ENCODE data around the gene GAMT.
"Not testable (repeated sequence)": the region's sequence is repeated elsewhere in the genome, so short reads cannot be mapped to it uniquely, and the experiment has no call there.

GAMT gene

DNA sequence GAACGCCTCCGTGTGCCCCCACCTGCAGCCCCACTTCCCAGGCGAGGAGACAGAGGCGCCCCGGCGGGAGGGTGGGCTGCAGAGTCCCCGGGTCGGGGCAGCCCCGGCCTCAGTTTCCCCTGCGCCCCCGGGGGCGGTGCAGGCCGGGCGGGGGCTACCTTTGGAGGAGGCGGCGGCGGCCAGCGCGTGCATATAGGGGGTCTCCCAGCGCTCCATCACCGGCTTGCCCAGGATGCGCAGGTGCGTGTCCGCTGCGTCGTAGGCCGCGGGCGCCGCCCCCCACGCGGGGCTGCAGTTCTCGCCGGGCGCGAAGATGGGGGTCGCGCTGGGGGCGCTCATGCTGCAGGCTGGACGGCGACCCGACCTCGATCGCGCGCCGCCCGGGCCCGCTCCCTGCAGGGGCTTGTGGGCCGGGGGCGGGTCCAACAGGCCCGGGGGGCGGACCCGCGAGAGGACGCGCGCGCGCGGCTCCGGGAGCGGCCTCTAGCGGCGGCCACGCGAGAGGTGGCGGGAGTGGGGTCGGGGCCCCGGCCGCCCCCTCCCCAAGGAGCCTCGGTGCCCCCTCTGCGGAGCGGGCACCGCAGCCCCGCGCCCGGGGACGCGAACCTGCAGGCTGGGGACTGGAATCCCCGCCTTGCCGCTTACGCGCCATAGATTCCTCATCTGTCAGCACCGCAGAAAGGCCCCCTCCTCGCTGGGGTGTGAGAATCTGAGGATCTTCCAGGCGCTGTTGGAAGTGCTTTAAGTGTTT, at the start of gene GAMT:
Gene GAMT, minus strand, starts transcription at position 405 of the 751 bp plus-strand sequence. Its CDS starts 66 bp downstream, at position 339.
- peak; percentile 59 for DNase-seq (ENCODE audit: low spot score)

DNA sequence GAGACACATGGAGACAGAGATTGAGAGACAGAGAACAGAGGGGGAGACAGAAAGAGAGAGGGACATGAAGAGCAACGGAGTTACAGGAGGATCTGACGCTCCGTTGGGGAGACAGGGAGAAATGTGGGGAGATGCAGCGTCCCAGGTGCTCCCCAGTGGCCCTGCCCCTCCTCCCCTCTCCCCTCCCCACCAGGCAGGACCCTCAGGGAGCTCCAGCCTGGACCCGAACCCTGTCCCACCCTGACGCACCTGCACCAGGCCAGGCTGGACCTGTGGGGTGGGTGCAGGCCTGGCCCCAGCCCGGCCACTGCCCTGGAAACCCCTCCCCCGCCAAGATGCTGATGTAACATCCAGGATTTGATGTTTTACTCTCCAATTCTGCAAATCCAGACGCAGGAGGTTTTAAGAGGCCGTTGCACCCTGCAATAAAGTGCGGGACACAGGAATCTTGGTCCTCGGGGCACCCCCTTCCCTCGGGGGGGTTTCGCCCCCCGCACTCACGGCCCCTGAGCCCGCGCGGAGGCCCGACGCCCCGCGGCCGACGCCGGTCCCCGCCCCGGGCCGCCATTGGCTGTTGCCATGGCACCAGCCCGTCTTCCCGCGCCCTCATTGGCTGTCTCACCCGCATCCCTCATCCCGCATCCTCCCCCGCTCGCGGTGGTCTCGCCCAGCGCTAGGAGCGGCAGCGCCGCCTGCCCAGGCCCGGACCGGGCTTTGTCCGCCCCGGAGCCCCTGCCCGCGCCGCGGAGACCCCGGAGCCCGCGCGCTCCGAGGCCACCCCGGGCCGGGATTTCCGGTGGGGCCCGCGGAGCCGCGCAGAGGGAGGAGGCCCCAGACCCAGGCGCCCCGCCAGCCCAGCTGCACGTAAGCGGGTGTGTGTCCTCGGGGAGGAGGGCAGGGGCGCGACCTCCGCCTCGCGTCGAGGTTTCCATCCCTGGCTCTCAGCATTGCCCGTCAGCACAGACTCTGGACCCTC, 48.4 kb upstream of the GAMT start, which contains the start of gene APC2:
Gene APC2, plus strand, starts transcription at position 655 of the 976 bp plus-strand sequence. CDS start 2,881 bp downstream, outside the sequence.
- DNase-seq (ENCODE audit: low spot score): no peak

DNA sequence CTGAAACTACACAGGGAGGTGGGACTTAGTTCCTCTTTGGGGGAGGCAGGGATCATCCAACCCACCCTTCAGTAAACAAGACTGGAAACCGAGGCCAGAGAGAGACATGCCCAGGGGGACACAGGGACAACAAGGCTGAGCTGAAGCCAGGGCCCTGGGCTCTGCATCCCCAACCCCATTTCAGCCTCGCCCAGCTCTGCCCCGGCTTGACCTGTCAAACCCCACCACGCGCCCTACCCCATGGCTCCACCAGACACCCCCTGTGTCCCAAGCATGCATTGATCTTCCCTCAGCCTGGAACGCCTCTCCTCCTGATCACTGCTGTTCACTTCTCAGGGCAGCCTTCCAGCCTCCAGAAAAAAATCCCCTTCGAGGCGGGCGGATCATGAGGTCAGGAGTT, 46.6 kb upstream of the GAMT start:
- DNase-seq (ENCODE audit: low spot score): no peak

DNA sequence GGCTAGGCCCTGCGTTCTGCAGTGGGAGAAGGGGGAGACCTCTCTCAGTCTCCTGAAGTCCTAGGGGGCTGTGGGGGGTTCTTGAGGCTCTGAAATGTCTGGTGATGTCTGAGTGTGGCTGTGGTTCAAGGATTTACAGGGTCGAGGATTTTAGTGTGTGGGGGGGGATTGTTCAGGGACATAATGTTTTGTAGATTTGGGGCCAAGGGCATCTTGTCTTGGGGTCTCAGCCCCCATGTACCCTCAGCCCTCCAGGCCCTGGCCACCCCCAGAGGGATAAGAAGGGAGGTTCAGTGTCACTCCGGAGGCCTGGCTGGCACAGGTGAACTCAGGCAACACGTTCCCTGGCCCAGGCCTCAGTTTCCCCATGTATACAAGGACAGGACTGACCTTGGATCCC, 46.2 kb upstream of the GAMT start:
- DNase-seq (ENCODE audit: low spot score): no peak

DNA sequence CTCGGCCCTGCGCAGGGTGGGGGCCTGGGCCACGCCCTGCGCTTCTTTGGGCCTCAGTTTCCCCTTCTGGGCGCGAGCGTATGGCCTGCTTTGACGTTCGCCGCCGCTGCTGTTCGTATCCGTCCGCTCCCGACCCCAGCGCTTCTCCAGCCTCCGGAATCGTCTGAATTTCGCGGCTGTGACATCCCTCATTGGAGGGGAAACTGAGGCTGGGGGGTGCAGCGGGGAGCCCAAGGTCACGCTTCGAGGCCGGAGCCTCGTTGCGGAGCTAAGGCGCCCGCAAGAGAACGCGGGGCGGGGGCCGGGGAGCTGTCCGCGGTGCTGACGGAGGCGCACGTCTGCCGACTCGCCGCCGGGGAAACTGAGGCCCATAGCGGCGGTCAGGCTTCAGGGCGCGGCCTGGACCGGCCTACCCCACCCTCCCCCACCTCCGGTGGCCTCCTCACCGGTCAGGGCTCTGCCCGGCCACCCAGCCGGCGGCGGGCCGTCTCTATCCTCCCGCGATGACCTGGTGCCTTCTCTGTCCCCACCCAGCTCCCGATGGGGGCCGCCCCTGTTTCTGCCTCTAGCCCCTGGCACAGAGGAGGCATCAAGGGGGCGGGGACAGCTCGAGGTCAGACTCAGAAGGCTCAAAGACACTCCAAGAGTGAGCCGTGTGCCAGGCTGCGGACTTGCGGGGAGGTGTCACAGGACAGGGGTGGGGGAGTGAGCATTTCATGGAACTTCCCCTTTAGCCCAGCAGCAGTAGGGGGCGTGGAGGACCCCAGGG, 45.6 kb upstream of the GAMT start:
- DNase-seq (ENCODE audit: low spot score): no peak

DNA sequence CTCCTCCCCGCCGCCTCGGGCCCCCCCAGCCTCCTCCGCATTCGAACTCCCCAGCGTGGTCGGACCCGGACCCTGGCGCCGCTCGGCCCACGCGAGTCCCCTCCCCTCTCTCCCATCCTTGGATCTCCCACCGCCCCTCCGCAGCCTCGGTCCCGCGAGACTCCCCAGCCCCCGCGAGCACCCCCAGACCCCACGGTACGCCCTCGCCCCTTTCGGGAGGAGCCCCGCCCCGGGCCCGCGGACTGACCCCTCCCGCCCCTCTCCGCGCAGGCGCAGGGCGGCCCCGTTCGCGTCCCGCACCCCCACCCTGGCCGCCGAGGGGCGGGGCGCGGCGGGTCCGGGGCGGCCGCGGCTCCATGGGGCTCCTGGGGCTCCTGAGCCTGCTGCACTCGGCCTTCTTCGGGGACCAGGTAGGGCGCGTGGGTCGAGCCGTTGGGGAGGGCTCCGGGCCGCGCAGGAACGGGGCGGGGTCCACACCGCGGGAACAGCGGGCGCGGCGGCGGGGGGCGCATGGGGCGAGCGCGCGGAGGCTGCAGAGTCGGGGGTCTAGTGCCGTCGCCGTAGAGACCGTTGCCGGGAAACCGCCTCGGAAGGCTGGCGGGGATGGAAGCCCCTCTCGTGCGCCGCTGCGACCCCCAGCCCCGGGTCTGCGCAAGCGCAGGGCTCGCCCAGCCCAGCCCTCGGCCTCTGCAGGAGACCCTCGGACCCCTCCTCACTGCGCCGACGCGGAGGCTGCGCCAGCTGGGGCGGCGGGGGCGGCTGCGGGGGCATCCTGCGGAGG, 44.8 kb upstream of the GAMT start:
- no peak for DNase-seq (ENCODE audit: low spot score)

DNA sequence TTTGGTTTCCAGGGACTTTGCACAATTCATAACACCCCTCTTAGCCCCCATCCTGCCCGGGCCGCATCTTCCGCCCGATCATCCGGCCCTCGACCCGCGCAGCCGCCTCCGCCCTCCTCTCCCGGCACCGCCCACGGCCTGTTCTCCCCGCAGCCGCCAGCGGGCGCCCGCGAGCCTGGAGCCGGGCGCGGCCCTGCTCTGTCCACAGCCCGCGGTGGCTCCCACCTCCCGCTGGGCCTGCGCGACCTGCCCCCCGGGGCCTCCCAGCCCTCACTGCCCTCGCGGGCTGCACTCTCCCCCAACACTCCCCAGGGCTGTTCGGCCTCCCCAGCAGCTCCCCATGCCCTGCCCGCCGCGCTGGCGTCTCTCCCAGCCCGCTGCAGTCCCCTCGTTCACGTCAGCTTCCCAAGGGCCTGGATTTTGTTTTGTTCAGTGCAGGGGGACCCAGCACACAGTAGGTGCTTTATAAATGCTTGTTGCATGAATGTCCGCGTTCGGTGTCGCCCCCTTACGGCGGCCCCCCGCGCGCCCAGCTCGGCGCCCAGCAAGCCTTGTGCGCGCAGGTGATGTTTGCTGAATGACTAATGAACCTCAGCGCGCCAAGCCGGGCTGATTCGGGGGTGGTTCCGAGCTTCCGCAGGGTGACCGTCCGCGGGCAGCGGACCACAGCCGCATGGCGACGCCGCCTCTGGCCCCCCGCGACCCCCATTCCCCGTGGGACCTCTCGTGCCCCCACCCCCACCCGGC, 44.0 kb upstream of the GAMT start:
- peak; percentile 68 for DNase-seq (ENCODE audit: low spot score)

DNA sequence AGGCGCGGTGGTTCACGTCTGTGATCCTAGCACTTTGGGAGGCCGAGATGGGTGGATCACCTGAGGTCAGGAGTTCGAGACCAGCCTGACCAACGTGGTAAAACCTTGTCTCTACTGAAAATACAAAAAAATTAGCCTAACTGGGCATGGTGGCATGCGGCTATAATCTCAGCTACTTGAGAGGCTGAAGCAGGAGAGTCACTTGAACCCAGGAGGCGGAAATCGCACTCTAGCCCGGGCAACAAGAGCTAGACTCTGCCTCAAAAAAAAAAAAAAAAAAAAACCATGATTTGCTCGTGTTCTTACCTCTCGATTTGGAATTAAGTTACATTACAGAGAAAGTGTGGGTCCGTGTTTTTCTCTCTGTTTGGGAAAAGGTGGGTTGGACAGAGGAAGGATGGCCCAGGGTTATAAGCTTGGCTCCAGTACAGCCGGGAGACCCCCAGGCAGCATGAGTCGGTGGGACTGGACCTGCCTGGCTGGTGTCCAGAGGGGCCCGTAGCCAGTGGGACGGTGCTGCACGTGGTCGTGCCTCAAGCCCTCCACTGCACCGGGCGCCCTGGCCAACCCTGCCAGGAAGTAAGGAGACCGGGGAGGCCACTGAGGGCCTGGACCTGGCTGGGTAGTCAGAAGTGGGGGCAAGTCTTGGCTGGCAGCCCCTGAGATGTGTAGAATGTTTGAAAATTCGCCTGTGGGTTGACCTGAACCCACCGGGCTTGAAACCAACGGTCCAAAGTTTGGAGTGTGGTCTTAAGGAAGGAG, 40.5 kb upstream of the GAMT start:
- no peak for DNase-seq (ENCODE audit: low spot score)

DNA sequence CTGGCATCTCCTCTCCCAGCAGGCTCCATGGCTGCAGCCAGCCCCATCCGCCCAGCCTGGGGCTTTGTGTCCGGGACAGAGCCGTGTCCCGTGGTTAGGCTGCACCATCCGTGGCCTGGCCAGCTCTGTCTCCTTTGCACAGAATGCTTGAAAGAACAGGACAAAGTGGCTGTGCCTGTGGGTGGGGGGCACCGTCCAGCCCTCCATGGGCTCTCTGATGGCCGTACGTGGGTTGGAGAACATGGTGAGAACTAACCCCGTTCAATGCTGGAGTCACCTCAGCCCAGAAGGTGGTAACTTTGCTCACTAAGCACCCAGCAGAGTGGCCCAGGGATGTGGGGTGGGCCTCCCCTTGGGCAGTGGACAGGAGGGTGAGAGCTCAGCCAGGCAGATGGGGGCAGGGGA, 39.7 kb upstream of the GAMT start:
- no peak for DNase-seq (ENCODE audit: low spot score)

DNA sequence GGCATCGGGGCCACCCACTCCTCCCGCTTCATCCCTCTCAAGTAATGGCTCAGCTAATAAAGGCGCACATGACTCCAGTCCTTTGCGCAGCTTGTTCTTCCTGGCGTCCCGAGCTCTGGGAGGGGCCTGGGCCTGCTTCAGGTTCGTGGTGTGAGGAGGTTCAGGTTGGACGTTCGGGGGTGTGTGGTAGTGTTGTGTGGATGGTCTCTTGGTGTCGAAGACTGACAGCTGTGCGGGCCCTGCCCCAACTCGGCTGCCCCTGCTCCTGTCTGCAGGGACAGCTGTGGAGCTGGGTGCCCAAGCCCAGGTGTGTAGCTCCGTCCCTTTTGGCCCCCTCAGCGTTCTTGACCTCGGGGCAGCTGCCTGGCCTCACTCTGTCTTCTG, 39.1 kb upstream of the GAMT start:
- DNase-seq (ENCODE audit: low spot score): no peak

DNA sequence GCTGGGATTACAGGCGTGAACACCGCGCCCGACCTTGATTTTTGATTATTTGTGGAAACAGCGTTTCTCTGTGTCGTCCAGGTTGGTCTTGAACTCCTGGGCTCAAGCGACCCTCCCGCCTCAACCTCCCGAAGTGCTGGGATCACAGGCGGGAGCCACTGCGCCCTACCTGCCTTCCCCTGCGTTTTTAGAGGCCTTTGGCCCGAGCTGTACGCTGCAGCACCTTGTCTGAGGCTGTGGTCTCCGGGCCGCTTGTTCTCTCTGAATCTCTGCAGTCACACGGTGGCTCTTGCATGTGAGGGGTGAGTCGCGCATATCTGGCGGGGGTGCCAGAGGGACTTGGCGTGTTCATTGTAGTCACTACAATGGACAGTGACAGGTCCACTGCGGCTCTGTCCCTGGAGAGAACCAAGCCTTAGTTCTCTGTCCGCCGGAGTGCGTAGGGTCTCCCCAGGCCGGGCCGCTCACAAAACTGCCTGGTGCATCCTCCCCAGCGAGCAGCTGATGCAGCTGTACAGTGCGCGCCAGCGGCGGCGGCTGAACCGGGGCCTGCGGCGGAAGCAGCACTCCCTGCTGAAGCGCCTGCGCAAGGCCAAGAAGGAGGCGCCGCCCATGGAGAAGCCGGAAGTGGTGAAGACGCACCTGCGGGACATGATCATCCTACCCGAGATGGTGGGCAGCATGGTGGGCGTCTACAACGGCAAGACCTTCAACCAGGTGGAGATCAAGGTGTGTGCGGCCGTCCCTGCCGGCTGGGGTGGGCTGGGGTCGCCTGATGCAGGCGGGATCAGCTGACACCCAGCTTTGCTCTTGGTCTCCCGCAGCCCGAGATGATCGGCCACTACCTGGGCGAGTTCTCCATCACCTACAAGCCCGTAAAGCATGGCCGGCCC, 38.4 kb upstream of the GAMT start:
- DNase-seq (ENCODE audit: low spot score): not testable (repeated sequence)

DNA sequence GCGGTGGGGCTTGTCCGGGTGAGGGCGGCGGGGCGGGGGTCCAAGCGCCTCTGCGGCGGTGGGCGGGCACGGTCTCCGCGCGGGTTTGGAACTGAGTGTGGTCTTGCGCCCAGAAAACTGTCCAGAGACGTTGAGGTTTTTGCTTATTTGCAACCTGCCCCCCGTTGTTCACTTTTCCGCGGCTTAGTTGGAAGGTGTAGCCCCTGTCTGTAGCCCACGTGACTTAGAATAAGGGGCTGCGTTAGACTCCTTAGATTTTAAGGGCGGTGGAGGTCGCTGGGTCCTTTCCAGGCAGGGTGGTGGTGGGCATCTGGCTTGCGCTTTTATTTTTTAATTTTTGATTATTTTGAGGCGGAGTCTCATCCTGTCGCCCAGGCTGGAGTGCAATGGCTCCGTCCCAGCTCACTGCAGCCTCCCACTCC, 37.6 kb upstream of the GAMT start:
- no peak for DNase-seq (ENCODE audit: low spot score)

DNA sequence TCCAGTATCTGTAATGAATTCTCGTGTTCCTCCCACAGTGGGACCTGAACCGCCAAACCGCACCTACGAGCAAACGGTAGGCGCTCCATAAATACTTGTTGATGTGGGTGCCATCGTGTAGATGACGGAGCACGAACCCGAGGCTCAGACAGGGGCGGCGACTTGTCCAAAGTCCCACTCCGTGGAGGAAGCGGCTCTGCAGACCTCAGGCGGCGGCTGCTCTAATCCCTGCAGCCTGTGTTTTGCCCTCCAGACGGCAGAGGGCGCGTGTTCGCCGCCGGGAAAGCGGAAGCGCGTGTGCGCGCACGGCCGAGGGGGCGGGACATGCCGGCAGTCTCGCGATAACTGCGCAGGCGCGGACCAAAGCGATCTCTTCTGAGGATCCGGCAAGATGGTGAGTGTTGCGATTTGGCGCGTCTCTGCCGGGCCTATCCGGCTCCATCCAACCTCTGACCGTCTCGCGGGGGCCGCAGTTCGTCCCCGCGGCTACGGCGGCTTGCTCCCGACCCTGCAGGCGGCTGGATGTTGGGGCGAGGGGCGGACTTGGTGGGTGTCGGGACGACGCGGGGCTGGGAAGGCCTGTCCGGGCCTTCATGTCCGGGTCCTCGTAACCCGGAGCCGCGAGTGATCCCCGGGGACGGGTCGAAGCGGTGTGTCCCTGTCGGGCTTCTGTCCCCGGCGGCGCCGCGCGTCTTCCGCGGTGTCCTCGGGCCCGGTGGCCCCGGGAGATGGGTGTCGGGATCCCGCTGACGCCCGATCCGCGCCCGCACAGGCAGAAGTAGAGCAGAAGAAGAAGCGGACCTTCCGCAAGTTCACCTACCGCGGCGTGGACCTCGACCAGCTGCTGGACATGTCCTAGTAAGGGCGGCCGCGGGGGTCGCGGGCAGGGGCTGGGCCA, 36.9 kb upstream of the GAMT start, which contains the start of gene RPS15:
Gene RPS15, plus strand, starts transcription at position 362 of the 898 bp plus-strand sequence. Its CDS starts 30 bp downstream, at position 392.
- peak; percentile 96 for DNase-seq (ENCODE audit: low spot score)

DNA sequence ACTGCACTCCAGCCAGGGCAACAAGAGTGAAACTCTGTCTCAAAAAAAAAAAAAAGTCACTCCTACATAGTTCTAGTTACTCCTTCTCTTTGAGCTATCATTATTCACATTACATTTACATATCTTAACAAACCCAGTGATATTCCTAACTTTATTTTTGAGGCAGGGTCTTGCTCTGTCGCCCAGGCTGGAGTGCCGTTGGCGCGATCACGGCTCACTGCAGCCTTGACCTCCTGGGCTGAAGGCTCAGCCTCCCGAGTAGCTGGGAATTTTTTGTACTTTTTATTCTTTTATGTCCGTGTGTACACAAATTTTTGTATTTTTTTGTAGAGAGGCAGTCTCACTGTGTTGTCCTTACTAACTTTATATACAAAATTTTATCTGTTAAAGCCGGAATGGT, 36.3 kb upstream of the GAMT start:
- no peak for DNase-seq (ENCODE audit: low spot score)

DNA sequence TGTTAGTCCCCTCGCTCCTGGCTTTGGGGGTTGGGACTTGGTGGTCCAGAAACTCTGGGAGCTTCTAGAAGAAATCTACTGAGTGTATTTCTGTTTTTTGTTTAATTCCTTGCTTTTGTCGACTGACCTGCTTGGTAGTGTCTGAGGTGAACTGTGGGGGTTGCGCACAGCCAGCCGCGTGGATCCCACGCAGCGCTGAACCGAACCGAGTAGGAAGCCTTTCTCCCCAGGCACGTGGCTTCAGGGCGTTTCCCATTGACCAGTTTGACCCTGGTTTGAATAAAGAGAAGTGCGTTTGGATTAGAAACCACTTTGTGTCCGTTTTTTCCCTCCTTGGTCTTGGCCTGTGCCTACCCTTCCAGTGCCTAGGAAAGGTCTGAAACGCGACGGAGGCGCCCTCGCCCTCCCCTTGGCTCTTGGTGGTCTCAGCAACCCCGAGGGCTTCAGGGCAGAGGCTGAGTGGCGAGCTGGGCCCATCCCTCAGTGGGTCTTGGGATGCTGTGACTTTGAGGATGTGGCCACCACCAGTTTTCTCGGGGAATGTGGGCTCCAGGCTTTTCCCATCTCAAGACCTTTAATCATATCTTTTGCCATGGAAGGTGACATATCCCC, 34.1 kb upstream of the GAMT start:
- no peak for DNase-seq (ENCODE audit: low spot score)

DNA sequence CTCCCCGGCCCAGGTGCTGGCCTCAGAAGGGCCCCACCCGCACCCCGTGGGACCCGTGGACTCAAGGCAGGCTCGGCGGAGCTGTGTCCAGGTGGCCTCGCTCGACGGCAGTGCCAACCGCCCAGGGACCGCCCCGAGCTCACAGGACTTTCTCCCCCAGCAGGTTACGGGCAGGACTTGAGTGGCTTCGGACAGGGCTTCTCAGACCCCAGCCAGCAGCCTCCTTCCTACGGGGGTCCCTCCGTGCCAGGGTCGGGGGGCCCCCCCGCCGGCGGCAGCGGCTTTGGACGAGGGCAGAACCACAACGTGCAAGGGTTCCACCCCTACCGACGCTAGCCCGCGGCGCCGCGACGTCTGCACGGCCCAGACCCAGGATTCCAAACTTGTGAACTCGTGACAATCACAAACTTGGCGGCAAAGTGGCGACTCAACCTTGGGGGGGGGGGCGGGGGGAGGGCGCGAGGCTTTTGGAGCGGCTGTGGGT, 33.3 kb upstream of the GAMT start:
- no peak for DNase-seq (ENCODE audit: low spot score)

DNA sequence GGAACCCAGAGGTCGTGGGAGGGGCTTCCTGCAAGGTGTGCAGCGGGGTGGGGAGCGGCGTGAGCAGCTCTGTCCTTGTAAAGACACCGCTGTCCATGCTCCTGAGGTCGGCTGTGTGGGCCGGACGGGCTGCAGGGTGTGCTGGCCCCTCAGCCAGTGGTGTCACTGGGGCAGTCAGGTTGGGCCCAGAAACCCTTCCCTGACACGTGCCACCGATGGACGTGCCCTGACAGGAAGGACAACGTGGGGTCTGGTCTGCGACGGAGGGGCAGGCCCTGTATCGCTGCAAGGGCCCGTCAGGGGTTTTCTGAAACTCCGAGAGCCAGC, 32.7 kb upstream of the GAMT start:
- no peak for DNase-seq (ENCODE audit: low spot score)

All from CD4-positive, alpha-beta T cell treated with Interleukin-6 at 100 ng/mL for 8 hours (primary cell).